A549 (cell line): ENCODE measurements around the gene ACTN1.

Experiments used
- CHD4 ChIP-seq: fragments of 200-600 bp; sonication (generic); IDR thresholded peaks from 2 replicates; pipeline ENCODE4 v1.6.1; 2016; ENCODE audit warnings: antibody characterized with exemption, mild to moderate bottlenecking, borderline replicate concordance
- CTCF ChIP-seq: fragments of >200 bp; sonication (Bioruptor Twin); formaldehyde crosslinking; IDR thresholded peaks from 3 replicates; pipeline ENCODE4 v1.5.1; 2016
- EHF ChIP-seq: fragments of 250-450 bp; sonication (Bioruptor Pico); IDR thresholded peaks from 2 replicates; pipeline ENCODE4 v1.5.0; 2020; ENCODE audit warnings: mild to moderate bottlenecking
- EHMT2 ChIP-seq: fragments of 200-600 bp; sonication (generic); IDR thresholded peaks from 2 replicates; pipeline ENCODE4 v1.6.1; 2016; ENCODE audit warnings: antibody characterized with exemption, low read depth, mild to moderate bottlenecking, moderate library complexity
- EP300 ChIP-seq, 2 experiments: fragments of >200 bp; sonication (Bioruptor Twin); formaldehyde crosslinking; IDR thresholded peaks; 2 replicates in 1 of 2; 3 replicates in 1 of 2; pipeline ENCODE4 v1.6.1; 2016 to 2017
- MAX ChIP-seq: IDR thresholded peaks from 2 replicates; pipeline ENCODE4 v1.6.1; 2012
- NPAS2 ChIP-seq: fragments of 250-450 bp; sonication (Bioruptor Pico); IDR thresholded peaks from 2 replicates; pipeline ENCODE4 v1.8.0; 2022; ENCODE audit warnings: mild to moderate bottlenecking, moderate library complexity, borderline replicate concordance
- POLR2A ChIP-seq: IDR thresholded peaks from 2 replicates; pipeline ENCODE4 v1.6.1; 2012; ENCODE audit warnings: mild to moderate bottlenecking, low read length
- POLR2AphosphoS2 ChIP-seq: conservative IDR thresholded peaks from 2 replicates; pipeline ENCODE4 v1.6.1; 2012; ENCODE audit warnings: low read length, improper control_type of control experiment, inconsistent platforms
- RAD21 ChIP-seq, 2 experiments: fragments of >200 bp in 1 of 2; sonication (Bioruptor Twin) in 1 of 2; formaldehyde crosslinking in 1 of 2; IDR thresholded peaks in 1 of 2; conservative IDR thresholded peaks in 1 of 2; 2 replicates in 1 of 2; 3 replicates in 1 of 2; pipeline ENCODE4 v1.6.1; 2012 to 2018; ENCODE audit warnings: inconsistent platforms in 1 of 2
- RARB ChIP-seq: fragments of 250-450 bp; sonication (Bioruptor Pico); IDR thresholded peaks from 2 replicates; pipeline ENCODE4 v1.8.0; 2021; ENCODE audit warnings: mild to moderate bottlenecking, moderate library complexity
- REST ChIP-seq: fragments of 200-600 bp; sonication (generic); IDR thresholded peaks from 2 replicates; pipeline ENCODE4 v1.6.1; 2016; ENCODE audit warnings: antibody characterized with exemption, mild to moderate bottlenecking, moderate library complexity

- no peak for TF ChIP-seq REST
- no peak for TF ChIP-seq EP300 (IDR thresholded peaks at IDR 0.05)
- no peak for TF ChIP-seq CTCF
- TF ChIP-seq MAX: no peak
- TF ChIP-seq POLR2AphosphoS2: no peak
- TF ChIP-seq CHD4: no peak
- TF ChIP-seq EHF: no peak
- TF ChIP-seq RAD21 (conservative IDR thresholded peaks at IDR 0.05 in 1 of 2, IDR thresholded peaks at IDR 0.05 in 1 of 2): no peak
- TF ChIP-seq EHMT2: no peak
- no peak for TF ChIP-seq NPAS2 (CRISPR knock-in tag)
- TF ChIP-seq RARB (CRISPR knock-in tag): no peak
- no peak for TF ChIP-seq POLR2A
These were observed 42.1 kb downstream of the ACTN1 start for GRCh38 chr14:68936980-68937379.
